ENCODE measurements around the gene ETNK1. TPM values are rescaled to one million over a fixed set of nuclear protein-coding genes. Genes with fewer than 3 reads are reported as not detected.

The ETNK1 gene
- polyA plus RNA-seq, 3 donors, result 13.7 to 17.3 (median 16.5) TPM

- no peaks in the 10 kb centered on the region for H3K36me3 Mint-ChIP-seq
- Histone ChIP-seq H3K79me2 (ENCODE audit: insufficient read depth, low read length) (no peaks in the 10 kb centered on the region), H3K4me3 (replicated peaks in 1 of 3; ENCODE audit: low read depth in 2 of 3, low read length in 3 of 3) (no peak overlapping the region), H3K9ac (ENCODE audit: insufficient read depth, low read length, poor library complexity, severe bottlenecking) (no peak overlapping the region), H4K20me1 (ENCODE audit: insufficient read depth, low read length) (no peaks in the 10 kb centered on the region), H3K9me3 (replicated peaks in 1 of 2; ENCODE audit: control insufficient read depth in 1 of 2, insufficient read depth in 1 of 2, low read length in 2 of 2) (no peaks in the 10 kb centered on the region), H3K27ac (ENCODE audit: low read depth in 1 of 2, low read length in 2 of 2) (no peak overlapping the region), H3K36me3 (replicated peaks in 1 of 2; ENCODE audit: control insufficient read depth in 1 of 2, insufficient read depth in 2 of 2, low read length in 2 of 2) (no peaks in the 10 kb centered on the region), H3K4me2 (replicated peaks; ENCODE audit: extremely low read depth, low read length, poor library complexity, severe bottlenecking) (no peak overlapping the region), H3K4me1 (ENCODE audit: control insufficient read depth in 1 of 2, insufficient read depth in 2 of 2, low read length in 2 of 2) (no peaks in the 10 kb centered on the region), H3K27me3 (ENCODE audit: control insufficient read depth in 2 of 2, insufficient read depth in 2 of 2, low read length in 2 of 2) (no peaks in the 10 kb centered on the region), H2AFZ (ENCODE audit: insufficient read depth, low read depth, low read length, poor library complexity, severe bottlenecking) (no peak overlapping the region)
- H3K27ac Mint-ChIP-seq, result no peak overlapping the region
- peaks cover 0 to 8% (median 2%) of the 10 kb centered on the region in 3 donors for H3K27me3 Mint-ChIP-seq (ENCODE audit: low read depth in 3 of 3)
- intact Hi-C loops (cut with micrococcal nuclease), result no loop called here
- H3K9me3 Mint-ChIP-seq, result peaks cover 0 to 3% (median 0%) of the 10 kb centered on the region in 7 donors
- WGBS (ENCODE audit: insufficient coverage), result no CpG with 5 or more reads among the region's 4 CpGs
- no peaks in the 10 kb centered on the region for H3K4me1 Mint-ChIP-seq
- no peak overlapping the region for H3K4me3 Mint-ChIP-seq
- no peak for TF ChIP-seq CTCF (IDR thresholded peaks at IDR 0.05)
- DNase-seq, result no peak
These were observed 94.8 kb downstream of the ETNK1 start for GRCh38 chr12:22719745-22720144.

GRCh38 chr12:22722081-22722480 lies 97.1 kb downstream of the ETNK1 start:
- no peaks in the 10 kb centered on the region for H4K20me1 ChIP-seq (ENCODE audit: insufficient read depth, low read length)
- no peak overlapping the region for H3K27ac ChIP-seq (ENCODE audit: low read depth in 1 of 2, low read length in 2 of 2)
- H3K27ac Mint-ChIP-seq, result no peak overlapping the region
- intact Hi-C loops (cut with micrococcal nuclease), result no loop called here
- peaks cover 0 to 8% (median 2%) of the 10 kb centered on the region in 3 donors for H3K27me3 Mint-ChIP-seq (ENCODE audit: low read depth in 3 of 3)
- H3K4me1 ChIP-seq (ENCODE audit: control insufficient read depth in 1 of 2, insufficient read depth in 2 of 2, low read length in 2 of 2), result no peaks in the 10 kb centered on the region
- no peaks in the 10 kb centered on the region for H3K36me3 Mint-ChIP-seq
- H3K9ac ChIP-seq (ENCODE audit: insufficient read depth, low read length, poor library complexity, severe bottlenecking), result no peak overlapping the region
- H3K4me3 Mint-ChIP-seq, result no peak overlapping the region
- WGBS (ENCODE audit: insufficient coverage), result 100% methylated on average over 1 of the region's 2 CpGs
- H3K4me3 ChIP-seq (replicated peaks in 1 of 3; ENCODE audit: low read depth in 2 of 3, low read length in 3 of 3), result no peak overlapping the region
- H2AFZ ChIP-seq (ENCODE audit: insufficient read depth, low read depth, low read length, poor library complexity, severe bottlenecking), result no peak overlapping the region
- peaks cover 0 to 3% (median 0%) of the 10 kb centered on the region in 7 donors for H3K9me3 Mint-ChIP-seq
- DNase-seq, result no peak
- H3K79me2 ChIP-seq (ENCODE audit: insufficient read depth, low read length), result no peaks in the 10 kb centered on the region
- no peaks in the 10 kb centered on the region for H3K27me3 ChIP-seq (ENCODE audit: control insufficient read depth in 2 of 2, insufficient read depth in 2 of 2, low read length in 2 of 2)
- H3K9me3 ChIP-seq (replicated peaks in 1 of 2; ENCODE audit: control insufficient read depth in 1 of 2, insufficient read depth in 1 of 2, low read length in 2 of 2), result no peaks in the 10 kb centered on the region
- no peak overlapping the region for H3K4me2 ChIP-seq (replicated peaks; ENCODE audit: extremely low read depth, low read length, poor library complexity, severe bottlenecking)
- H3K4me1 Mint-ChIP-seq, result no peaks in the 10 kb centered on the region
- no peak for TF ChIP-seq CTCF (IDR thresholded peaks at IDR 0.05)
- no peaks in the 10 kb centered on the region for H3K36me3 ChIP-seq (replicated peaks in 1 of 2; ENCODE audit: control insufficient read depth in 1 of 2, insufficient read depth in 2 of 2, low read length in 2 of 2)

Measured in CD14-positive monocyte (primary cell).